Endodermal cell (in vitro differentiated cells): ENCODE data around the gene PAK1. TPM values are rescaled to one million over a fixed set of nuclear protein-coding genes. Genes with fewer than 3 reads are reported as not detected.

Experiments used
- DNase-seq: peaks from one replicate; pipeline ENCODE4 v3.0.0-alpha.2; 2017
- H3K27ac ChIP-seq: 2 replicates; pipeline ENCODE4 v1.5.1; 2013; ENCODE audit warnings: mild to moderate bottlenecking, low read depth, low read length, moderate library complexity
- H3K27me3 ChIP-seq: 2 replicates; pipeline ENCODE4 v1.6.1; 2013; ENCODE audit warnings: mild to moderate bottlenecking, low read length, moderate library complexity; ENCODE audit not compliant: insufficient read depth, control insufficient read depth, poor library complexity, severe bottlenecking
- H3K36me3 ChIP-seq: 2 replicates; pipeline ENCODE4 v1.7.0; 2013; ENCODE audit warnings: mild to moderate bottlenecking, low read length, moderate library complexity; ENCODE audit not compliant: control insufficient read depth, insufficient read depth
- H3K4me1 ChIP-seq: one replicate; pipeline ENCODE4 v1.7.0; 2013; ENCODE audit warnings: low read length; ENCODE audit not compliant: control insufficient read depth, insufficient read depth
- H3K4me3 ChIP-seq: 2 replicates; pipeline ENCODE4 v1.5.1; 2013; ENCODE audit warnings: mild to moderate bottlenecking, low read length, moderate library complexity
- H3K9ac ChIP-seq: 2 replicates; pipeline ENCODE4 v1.6.1; 2013; ENCODE audit warnings: mild to moderate bottlenecking, low read length, moderate library complexity; ENCODE audit not compliant: poor library complexity, severe bottlenecking; ENCODE audit errors: extremely low read depth
- H3K9me3 ChIP-seq: 2 replicates; pipeline ENCODE4 v1.6.1; 2013; ENCODE audit warnings: mild to moderate bottlenecking, low read length, moderate library complexity; ENCODE audit not compliant: control insufficient read depth
- H3K27ac Mint-ChIP-seq: 2 replicates; pipeline ENCODE4 v1.8.0; 2020; ENCODE audit warnings: mixed read lengths
- H3K27me3 Mint-ChIP-seq: 2 replicates; pipeline ENCODE4 v1.8.0; 2021; ENCODE audit warnings: mild to moderate bottlenecking, mixed read lengths; ENCODE audit not compliant: insufficient read depth
- H3K36me3 Mint-ChIP-seq: 2 replicates; pipeline ENCODE4 v1.8.0; 2020; ENCODE audit warnings: low read depth, mixed read lengths
- H3K4me1 Mint-ChIP-seq: 2 replicates; pipeline ENCODE4 v1.8.0; 2020; ENCODE audit warnings: mixed read lengths
- H3K4me3 Mint-ChIP-seq: 2 replicates; pipeline ENCODE4 v1.8.0; 2020; ENCODE audit warnings: mild to moderate bottlenecking, moderate library complexity, mixed read lengths
- H3K9me3 Mint-ChIP-seq: 2 replicates; pipeline ENCODE4 v1.8.0; 2020; ENCODE audit warnings: mild to moderate bottlenecking, mixed read lengths
- WGBS, 2 experiments: methylation state at CpG; one replicate each; pipeline versions ENCODE4 v1.1.5 to v1.1.7; 2013; ENCODE audit warnings: missing lambda C conversion rate in 2 of 2, mixed read lengths in 1 of 2; ENCODE audit not compliant: insufficient coverage in 1 of 2, insufficient read length in 1 of 2; 5-methylcytosine and 5-hydroxymethylcytosine counted together
- total RNA-seq, 2 donors: library from RNA; stranded (reverse); fragmentation: NEBNext Ultra II Directional in 1 of 2; extraction: Animal tissue kit (Norgen Biotek cat#: 25700) in 1 of 2; gene quantifications; 2 replicates in 1 of 2; 3 replicates in 1 of 2; pipeline ENCODE4 v1.2.1, GENCODE V29; 2021
- TF ChIP-seq, protein P1 (sequence below): fragments of 200-600 bp; sonication (generic); conservative IDR thresholded peaks from 2 replicates; pipeline ENCODE4 v1.5.0; 2021; ENCODE audit warnings: antibody characterized with exemption, mild to moderate bottlenecking

PAK1 gene
- total RNA-seq, 2 donors from 2014 or later: 91.3 to 94.9 TPM

DNA sequence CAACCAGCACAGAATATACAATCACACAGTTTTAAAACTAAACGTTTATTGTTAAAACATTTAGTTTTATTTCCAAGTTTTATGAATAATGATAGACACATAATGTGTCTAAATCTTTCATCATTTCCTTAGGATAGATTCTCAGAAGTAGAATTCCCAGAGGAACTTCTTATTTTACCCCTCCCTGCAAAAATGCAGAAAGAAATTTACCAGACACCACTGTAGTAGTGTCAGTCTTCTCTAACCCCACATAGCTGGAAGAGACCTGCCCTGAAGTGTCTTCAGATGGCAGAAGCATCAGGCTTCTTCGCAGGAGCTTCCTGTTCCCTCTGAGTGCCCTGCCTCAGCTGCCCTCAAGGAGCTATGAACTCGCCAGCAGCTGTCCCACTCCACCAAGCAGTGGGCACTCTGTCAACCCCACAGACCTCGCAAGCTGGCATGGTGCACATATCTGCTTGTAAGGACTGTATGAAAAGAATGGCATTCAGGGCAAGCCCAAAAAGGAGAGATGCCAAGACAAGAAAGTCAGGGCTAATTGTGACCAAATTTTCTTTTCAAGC lies 28.5 kb upstream of the PAK1 start:
- H3K36me3 ChIP-seq: no peaks in the 10 kb centered on the region
- Mint-ChIP-seq H3K27ac (no peak overlapping the region), H3K36me3 (no peaks in the 10 kb centered on the region), H3K27me3 (no peaks in the 10 kb centered on the region), H3K4me3 (no peak overlapping the region), H3K4me1 (peaks cover 2% of the 10 kb centered on the region), H3K9me3 (no peaks in the 10 kb centered on the region)
- WGBS, 2 experiments: 83 to 100% methylated on average over 1 to 3 of the region's 4 CpGs
- no peaks in the 10 kb centered on the region for H3K27me3 ChIP-seq
- H3K4me1 ChIP-seq: no peaks in the 10 kb centered on the region
- H3K4me3 ChIP-seq: no peak overlapping the region
- DNase-seq: no peak
- TF ChIP-seq, protein P1, sequence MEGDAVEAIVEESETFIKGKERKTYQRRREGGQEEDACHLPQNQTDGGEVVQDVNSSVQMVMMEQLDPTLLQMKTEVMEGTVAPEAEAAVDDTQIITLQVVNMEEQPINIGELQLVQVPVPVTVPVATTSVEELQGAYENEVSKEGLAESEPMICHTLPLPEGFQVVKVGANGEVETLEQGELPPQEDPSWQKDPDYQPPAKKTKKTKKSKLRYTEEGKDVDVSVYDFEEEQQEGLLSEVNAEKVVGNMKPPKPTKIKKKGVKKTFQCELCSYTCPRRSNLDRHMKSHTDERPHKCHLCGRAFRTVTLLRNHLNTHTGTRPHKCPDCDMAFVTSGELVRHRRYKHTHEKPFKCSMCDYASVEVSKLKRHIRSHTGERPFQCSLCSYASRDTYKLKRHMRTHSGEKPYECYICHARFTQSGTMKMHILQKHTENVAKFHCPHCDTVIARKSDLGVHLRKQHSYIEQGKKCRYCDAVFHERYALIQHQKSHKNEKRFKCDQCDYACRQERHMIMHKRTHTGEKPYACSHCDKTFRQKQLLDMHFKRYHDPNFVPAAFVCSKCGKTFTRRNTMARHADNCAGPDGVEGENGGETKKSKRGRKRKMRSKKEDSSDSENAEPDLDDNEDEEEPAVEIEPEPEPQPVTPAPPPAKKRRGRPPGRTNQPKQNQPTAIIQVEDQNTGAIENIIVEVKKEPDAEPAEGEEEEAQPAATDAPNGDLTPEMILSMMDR: no peak
- no peak overlapping the region for H3K9ac ChIP-seq
- no peak overlapping the region for H3K27ac ChIP-seq
- H3K9me3 ChIP-seq: no peaks in the 10 kb centered on the region

DNA sequence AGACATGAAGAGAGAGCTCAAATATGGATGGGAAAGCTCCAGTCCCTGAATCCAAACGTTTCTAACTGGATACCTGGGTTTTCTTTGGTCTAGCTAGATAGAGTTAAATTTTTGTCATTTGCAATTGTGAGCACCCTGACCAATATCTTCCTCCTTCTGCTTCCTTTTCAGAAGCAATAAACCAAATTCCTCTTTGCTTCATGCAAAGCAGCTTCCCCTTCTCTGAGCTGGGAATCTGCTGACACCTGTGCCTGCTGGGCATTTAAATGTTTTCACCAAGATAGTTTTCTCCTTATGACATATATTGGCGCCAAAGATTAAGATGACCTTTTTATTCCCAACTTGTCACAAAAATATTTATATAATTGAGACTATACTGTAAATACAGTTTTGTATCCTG lies 27.9 kb upstream of the PAK1 start:
- no peak overlapping the region for H3K4me3 Mint-ChIP-seq
- 47% methylated on average over 1 of the region's 2 CpGs; no CpG with 5 or more reads in 1 of the 2 experiments for WGBS, 2 experiments
- no peaks in the 10 kb centered on the region for H3K36me3 Mint-ChIP-seq
- H3K4me1 Mint-ChIP-seq: peaks cover 2% of the 10 kb centered on the region
- H3K9me3 Mint-ChIP-seq: no peaks in the 10 kb centered on the region
- no peaks in the 10 kb centered on the region for H3K27me3 Mint-ChIP-seq
- Histone ChIP-seq H3K4me1 (no peaks in the 10 kb centered on the region), H3K9ac (no peak overlapping the region), H3K9me3 (no peaks in the 10 kb centered on the region), H3K27ac (no peak overlapping the region), H3K4me3 (no peak overlapping the region), H3K27me3 (no peaks in the 10 kb centered on the region), H3K36me3 (no peaks in the 10 kb centered on the region)
- TF ChIP-seq, protein P1: no peak
- no peak for DNase-seq
- H3K27ac Mint-ChIP-seq: no peak overlapping the region

DNA sequence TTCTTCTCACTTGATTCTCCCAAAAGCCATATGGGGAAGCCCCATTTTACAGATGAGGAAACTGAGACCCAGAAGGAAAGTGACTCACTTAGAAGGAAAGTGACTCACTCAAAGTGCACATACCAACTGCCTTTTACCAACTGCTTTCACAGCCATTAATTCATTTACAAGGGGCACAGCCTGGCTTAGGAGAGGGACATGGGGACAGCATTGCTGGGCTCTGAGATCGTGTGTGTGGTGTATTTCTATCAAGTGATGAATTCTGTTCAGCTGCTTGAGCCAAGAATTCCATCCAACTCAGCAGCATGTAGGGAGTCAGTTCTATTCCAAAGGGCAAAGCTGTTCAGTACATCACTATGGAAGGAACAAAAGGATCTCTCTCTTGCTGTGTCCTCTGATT lies 23.5 kb upstream of the PAK1 start:
- H3K9ac ChIP-seq: no peak overlapping the region
- H3K36me3 Mint-ChIP-seq: no peaks in the 10 kb centered on the region
- no peak overlapping the region for H3K27ac Mint-ChIP-seq
- no peaks in the 10 kb centered on the region for H3K27me3 Mint-ChIP-seq
- no peaks in the 10 kb centered on the region for H3K4me1 Mint-ChIP-seq
- H3K4me3 ChIP-seq: no peak overlapping the region
- 94 to 100% methylated on average over 1 of the region's 1 CpG for WGBS, 2 experiments
- no peaks in the 10 kb centered on the region for H3K9me3 ChIP-seq
- H3K27ac ChIP-seq: no peak overlapping the region
- H3K4me3 Mint-ChIP-seq: no peak overlapping the region
- TF ChIP-seq, protein P1: no peak
- no peaks in the 10 kb centered on the region for H3K4me1 ChIP-seq
- no peaks in the 10 kb centered on the region for H3K36me3 ChIP-seq
- DNase-seq: no peak
- H3K27me3 ChIP-seq: no peaks in the 10 kb centered on the region
- no peaks in the 10 kb centered on the region for H3K9me3 Mint-ChIP-seq
